K562 (cell line): ENCODE measurements around the gene TMED6. TPM values are rescaled to one million over a fixed set of nuclear protein-coding genes. Genes with fewer than 3 reads are reported as not detected.

Experiments used
- ATAC-seq: fragments of 200-7000 bp; cut with Tn5 transposase; 3 replicates; pipeline ENCODE4 v1.9.1; 2020; ENCODE audit warnings: moderate library complexity
- BruUV-seq: library from RNA; stranded (reverse); fragments of 400-500 nt; replicated peaks from 2 replicates; lab custom pipeline; 2021; lab: Mats Ljungman, UMichigan
- CTCF ChIA-PET: fragments of 300-600 bp; formaldehyde crosslinking; extraction: SDS; loops from one replicate; lab custom pipeline; 2021; ENCODE audit warnings: low intra/inter-chr PET ratio; lab: Yijun Ruan, JAX
- POLR2A ChIA-PET: fragments of 300-600, 350-650 bp; sonication (Branson Sonifier 250); formaldehyde crosslinking; extraction: SDS; loops from one replicate; lab custom pipeline; 2021; ENCODE audit warnings: antibody characterized with exemption, inconsistent platforms; lab: Yijun Ruan, JAX
- DNase-seq, 4 experiments: peaks; one replicate each; pipeline versions ENCODE4 v3.0.0 to v3.0.0-alpha.2; 2011 to 2018; ENCODE audit warnings: low spot score in 3 of 4, mixed read lengths in 3 of 4; ENCODE audit errors: extremely low read depth in 1 of 4
- FAIRE-seq: peaks from 2 replicates; lab custom pipeline; 2011; peaks lifted over from hg19 to GRCh38; lab: Jason Lieb, UNC
- H2AFZ ChIP-seq: 2 replicates; pipeline ENCODE4 v1.6.0; 2011; ENCODE audit warnings: low read depth, low read length, control low read depth, inconsistent platforms
- H3K27ac ChIP-seq: fragments of 200-600 bp; 3 replicates; pipeline ENCODE4 v1.8.0; 2011; ENCODE audit warnings: low read depth, mild to moderate bottlenecking, control low read depth, inconsistent platforms, low read length, moderate library complexity, mixed read lengths; ENCODE audit errors: extremely low read depth
- H3K27me3 ChIP-seq, 2 experiments: fragments of 300-600 bp in 1 of 2; 2 replicates in 1 of 2; 3 replicates in 1 of 2; pipeline versions ENCODE4 v1.6.0 to v1.8.0; 2011; ENCODE audit warnings: inconsistent platforms in 2 of 2, low read length in 2 of 2, mild to moderate bottlenecking in 1 of 2, mixed read lengths in 1 of 2, moderate library complexity in 1 of 2; ENCODE audit not compliant: control insufficient read depth in 2 of 2, insufficient read depth in 2 of 2
- H3K36me3 ChIP-seq: fragments of 300-600 bp; 3 replicates; pipeline ENCODE4 v1.8.0; 2011; ENCODE audit warnings: mild to moderate bottlenecking, low read length, inconsistent platforms; ENCODE audit not compliant: control insufficient read depth, insufficient read depth
- H3K4me1 ChIP-seq, 2 experiments: fragments of 200-600 bp in 1 of 2; replicated peaks in 1 of 2; 2 replicates in 1 of 2; 3 replicates in 1 of 2; pipeline versions ENCODE4 v1.5.1 to v1.8.0; 2011; ENCODE audit warnings: inconsistent platforms in 2 of 2, low read length in 2 of 2, mild to moderate bottlenecking in 1 of 2, mixed read lengths in 1 of 2, moderate library complexity in 1 of 2; ENCODE audit not compliant: control insufficient read depth in 2 of 2, insufficient read depth in 2 of 2
- H3K4me2 ChIP-seq: 2 replicates; pipeline ENCODE4 v1.6.1; 2011; ENCODE audit warnings: low read length, control low read depth, inconsistent platforms, mixed read lengths; ENCODE audit not compliant: insufficient read depth
- H3K4me3 ChIP-seq: fragments of 200-600 bp; sonication (generic), shearing (Covaris generic); 2 replicates; pipeline ENCODE4 v1.5.1; 2016; ENCODE audit warnings: control low read depth, inconsistent platforms
- H3K79me2 ChIP-seq: fragments of 200-600 bp; 3 replicates; pipeline ENCODE4 v1.8.0; 2011; ENCODE audit warnings: low read length, inconsistent platforms; ENCODE audit not compliant: control insufficient read depth, insufficient read depth
- H3K9ac ChIP-seq, 2 experiments: 2 replicates each; pipeline versions ENCODE4 v1.6.0 to v1.6.1; 2011; ENCODE audit warnings: low read depth in 2 of 2, low read length in 2 of 2, control low read depth in 1 of 2, inconsistent platforms in 1 of 2, mild to moderate bottlenecking in 1 of 2, mixed read lengths in 1 of 2; ENCODE audit not compliant: insufficient read depth in 1 of 2
- H3K9me1 ChIP-seq: one replicate; pipeline ENCODE4 v1.6.0; 2011; ENCODE audit warnings: inconsistent platforms, mild to moderate bottlenecking, low read length, moderate library complexity; ENCODE audit not compliant: control insufficient read depth, insufficient read depth
- H3K9me3 ChIP-seq: replicated peaks from 2 replicates; pipeline ENCODE4 v1.5.1; 2011; ENCODE audit warnings: low read depth, low read length, inconsistent platforms; ENCODE audit not compliant: control insufficient read depth, insufficient read depth
- H4K20me1 ChIP-seq: replicated peaks from 2 replicates; pipeline ENCODE4 v1.6.1; 2011; ENCODE audit warnings: low read length, inconsistent platforms, mixed read lengths; ENCODE audit not compliant: control insufficient read depth, insufficient read depth
- CHD1 ChIP-seq: fragments of 200-600 bp; sonication (generic); IDR thresholded peaks from one replicate; pipeline ENCODE4 v1.6.1; 2012; ENCODE audit warnings: mild to moderate bottlenecking, moderate library complexity, low read length, inconsistent platforms
- ETS1 ChIP-seq: conservative IDR thresholded peaks from 2 replicates; pipeline ENCODE4 v1.6.1; 2011; ENCODE audit warnings: low read depth, mild to moderate bottlenecking, low read length; ENCODE audit not compliant: control insufficient read depth
- ETV1 ChIP-seq: fragments of 450-650 bp; conservative IDR thresholded peaks from 2 replicates; pipeline ENCODE4 v1.6.1; 2016; ENCODE audit warnings: missing genetic modification characterization, control low read depth, low read depth, missing compliant biosample characterization
- SIN3A ChIP-seq, 2 experiments: fragments of 150-350 bp in 1 of 2; IDR thresholded peaks; 2 replicates each; pipeline ENCODE4 v1.6.1; 2011 to 2016; ENCODE audit warnings: borderline replicate concordance in 2 of 2, low read depth in 2 of 2, low read length in 2 of 2, mild to moderate bottlenecking in 2 of 2, moderate library complexity in 2 of 2; ENCODE audit not compliant: control insufficient read depth in 1 of 2
- SP1 ChIP-seq: sonication (generic); formaldehyde crosslinking; IDR thresholded peaks from 2 replicates; pipeline ENCODE4 v1.8.1; 2022; ENCODE audit warnings: mild to moderate bottlenecking, missing genetic modification reagents
- TOE1 ChIP-seq, 2 experiments: fragments of 450-650 bp in 1 of 2; sonication (generic) in 1 of 2; formaldehyde crosslinking in 1 of 2; IDR thresholded peaks; 2 replicates each; pipeline versions ENCODE4 v1.7.1 to v1.8.0; 2016 to 2022; ENCODE audit warnings: borderline replicate concordance in 2 of 2, mild to moderate bottlenecking in 2 of 2, antibody characterized with exemption in 1 of 2, inconsistent platforms in 1 of 2, low read depth in 1 of 2, missing genetic modification reagents in 1 of 2, moderate library complexity in 1 of 2
- ZNF408 ChIP-seq: fragments of 250-450 bp; sonication (Bioruptor Pico); IDR thresholded peaks from 2 replicates; pipeline ENCODE4 v1.4.0; 2020; ENCODE audit warnings: low read depth, mild to moderate bottlenecking, moderate library complexity
- WGBS: fragments of 100-300 bp; shearing (Covaris generic); methylation state at CpG from one replicate; pipeline ENCODE4 v1.1.6; 2016; ENCODE audit warnings: low coverage, mixed read lengths; ENCODE audit not compliant: insufficient coverage; ENCODE audit errors: missing lambda C conversion rate; 5-methylcytosine and 5-hydroxymethylcytosine counted together
- in situ Hi-C: fragments of 300-500 bp; cut with MboI; formaldehyde crosslinking; loops from 4 replicates; pipeline ENCODE4 v1.15.0; 2018; ENCODE audit warnings: inconsistent platforms, mixed read lengths
- intact Hi-C: fragments of 100-400 bp; cut with micrococcal nuclease; formaldehyde crosslinking; loops from 2 replicates; pipeline ENCODE4 v1.14.2; 2022
- polyA plus RNA-seq, 8 experiments: library from polyadenylated mRNA; depleted of rRNA in 4 of 8; stranded (reverse) in 5 of 8; unstranded in 3 of 8; fragments of >200 nt; fragmentation: Nextera tagmentation in 2 of 8; fragmentation: Illumina TruSeq in 1 of 8; extraction: Ambion mirVana in 2 of 8; extraction: Trizol in 1 of 8; gene quantifications; 2 replicates each; pipeline versions ENCODE4 v1.2.1 to v1.2.3, GENCODE V29; 2011 to 2014; ENCODE audit warnings: inconsistent platforms in 1 of 8, missing spikeins in 1 of 8
- total RNA-seq, 7 experiments: library from RNA; depleted of rRNA in 6 of 7; stranded (reverse); fragments of >200 nt in 6 of 7; fragmentation: Illumina TruSeq in 2 of 7; extraction: Trizol in 2 of 7; gene quantifications; 2 replicates each; pipeline versions ENCODE4 v1.2.1 to v1.2.3, GENCODE V29; 2011 to 2021; ENCODE audit warnings: low replicate concordance in 1 of 7

Gene TMED6
- total and polyA plus RNA-seq, 9 of the 15 experiments (the other 6 are each of a cell fraction or from before 2014, with no cell fraction given) = 0.14 to 0.45 (median 0.25) TPM; not detected in 2

- no TSS peak for BruUV-seq
- peaks cover 69% of the 10 kb centered on the region for H3K36me3 ChIP-seq
- no peaks in the 10 kb centered on the region for H3K9me3 ChIP-seq
- no peaks in the 10 kb centered on the region for H3K27me3 ChIP-seq
- H3K9ac ChIP-seq = peak overlapping the region; percentile 96 to 99
- CTCF ChIA-PET = interaction anchor here (1.4 to 1.5 kb wide), 2 partner anchors 10 to 29 kb away, joined by 4 to 8 read pairs; partner anchors contain the start of genes PDF and VPS4A
- no peak for TF ChIP-seq TOE1 (IDR thresholded peaks at IDR 0.05; ENCODE audit: borderline replicate concordance)
- TF ChIP-seq TOE1 (CRISPR knock-in tag; IDR thresholded peaks at IDR 0.05; ENCODE audit: borderline replicate concordance, low read depth) = 0 out of 2 replicates have a peak, but pooled peaks have one; percentile 14
- TF ChIP-seq ZNF408 (CRISPR knock-in tag) = no peak
- TF ChIP-seq ETV1 (tag) = peak; percentile 12; the same call in 1 of the 2 replicates
- TF ChIP-seq CHD1 = peak; percentile 43
- TF ChIP-seq SP1 (CRISPR knock-in tag) = 0 out of 2 replicates have a peak, but pooled peaks have one; percentile 10
- no peak for TF ChIP-seq ETS1
- peak in 1 of 2 experiments; percentile 16; a peak in 1 of 4 replicates for TF ChIP-seq SIN3A (IDR thresholded peaks at IDR 0.05; ENCODE audit: borderline replicate concordance in 2 of 2, control insufficient read depth in 1 of 2, low read depth in 2 of 2, low read length in 2 of 2)
- intact Hi-C loops (no loop called here), in situ Hi-C loops (no loop called here)
- ATAC-seq (peak; percentile 17), DNase-seq (peak in 2 of 4 experiments; percentile 17 to 22), FAIRE-seq (peak; percentile 80)
- peak overlapping the region; percentile 83 for H2AFZ ChIP-seq
- H3K4me1 ChIP-seq = peaks cover 13% of the 10 kb centered on the region in 2 experiments
- H3K4me2 ChIP-seq = peak overlapping the region; percentile 100
- peak overlapping the region; percentile 90 for H3K27ac ChIP-seq
- POLR2A ChIA-PET = interaction anchor here (0.8 to 4.6 kb wide), 7 partner anchors 11 to 385 kb away, joined by 3 to 33 read pairs (median 4); partner anchors contain the start of genes PDF, TERF2 and TMED6
- no peaks in the 10 kb centered on the region for H4K20me1 ChIP-seq
- H3K9me1 ChIP-seq = no peaks in the 10 kb centered on the region
- under 1% methylated on average over 16 of the region's 16 CpGs for WGBS
- peaks cover 56% of the 10 kb centered on the region for H3K79me2 ChIP-seq
- H3K4me3 ChIP-seq = peak overlapping the region; percentile 94
These were observed 11.4 kb downstream of the TMED6 start for GRCh38 chr16:69340095-69340644.
